Endodermal cell (in vitro differentiated cells): ENCODE results near the gene ADGRB3. TPM values are rescaled to one million over a fixed set of nuclear protein-coding genes. Genes with fewer than 3 reads are reported as not detected.

Experiments used
- DNase-seq: peaks from one replicate; pipeline ENCODE4 v3.0.0-alpha.2; 2017
- H3K27ac ChIP-seq: 2 replicates; pipeline ENCODE4 v1.5.1; 2013; ENCODE audit warnings: mild to moderate bottlenecking, low read depth, low read length, moderate library complexity
- H3K27me3 ChIP-seq: 2 replicates; pipeline ENCODE4 v1.6.1; 2013; ENCODE audit warnings: mild to moderate bottlenecking, low read length, moderate library complexity; ENCODE audit not compliant: insufficient read depth, control insufficient read depth, poor library complexity, severe bottlenecking
- H3K36me3 ChIP-seq: 2 replicates; pipeline ENCODE4 v1.7.0; 2013; ENCODE audit warnings: mild to moderate bottlenecking, low read length, moderate library complexity; ENCODE audit not compliant: control insufficient read depth, insufficient read depth
- H3K4me1 ChIP-seq: one replicate; pipeline ENCODE4 v1.7.0; 2013; ENCODE audit warnings: low read length; ENCODE audit not compliant: control insufficient read depth, insufficient read depth
- H3K4me3 ChIP-seq: 2 replicates; pipeline ENCODE4 v1.5.1; 2013; ENCODE audit warnings: mild to moderate bottlenecking, low read length, moderate library complexity
- H3K9ac ChIP-seq: 2 replicates; pipeline ENCODE4 v1.6.1; 2013; ENCODE audit warnings: mild to moderate bottlenecking, low read length, moderate library complexity; ENCODE audit not compliant: poor library complexity, severe bottlenecking; ENCODE audit errors: extremely low read depth
- H3K9me3 ChIP-seq: 2 replicates; pipeline ENCODE4 v1.6.1; 2013; ENCODE audit warnings: mild to moderate bottlenecking, low read length, moderate library complexity; ENCODE audit not compliant: control insufficient read depth
- H3K27ac Mint-ChIP-seq: 2 replicates; pipeline ENCODE4 v1.8.0; 2020; ENCODE audit warnings: mixed read lengths
- H3K27me3 Mint-ChIP-seq: 2 replicates; pipeline ENCODE4 v1.8.0; 2021; ENCODE audit warnings: mild to moderate bottlenecking, mixed read lengths; ENCODE audit not compliant: insufficient read depth
- H3K36me3 Mint-ChIP-seq: 2 replicates; pipeline ENCODE4 v1.8.0; 2020; ENCODE audit warnings: low read depth, mixed read lengths
- H3K4me1 Mint-ChIP-seq: 2 replicates; pipeline ENCODE4 v1.8.0; 2020; ENCODE audit warnings: mixed read lengths
- H3K4me3 Mint-ChIP-seq: 2 replicates; pipeline ENCODE4 v1.8.0; 2020; ENCODE audit warnings: mild to moderate bottlenecking, moderate library complexity, mixed read lengths
- H3K9me3 Mint-ChIP-seq: 2 replicates; pipeline ENCODE4 v1.8.0; 2020; ENCODE audit warnings: mild to moderate bottlenecking, mixed read lengths
- CTCF ChIP-seq: fragments of 200-600 bp; sonication (generic); conservative IDR thresholded peaks from 2 replicates; pipeline ENCODE4 v1.5.0; 2021; ENCODE audit warnings: antibody characterized with exemption, mild to moderate bottlenecking
- WGBS, 2 experiments: methylation state at CpG; one replicate each; pipeline versions ENCODE4 v1.1.5 to v1.1.7; 2013; ENCODE audit warnings: missing lambda C conversion rate in 2 of 2, mixed read lengths in 1 of 2; ENCODE audit not compliant: insufficient coverage in 1 of 2, insufficient read length in 1 of 2; 5-methylcytosine and 5-hydroxymethylcytosine counted together
- total RNA-seq, 2 donors: library from RNA; stranded (reverse); fragmentation: NEBNext Ultra II Directional in 1 of 2; extraction: Animal tissue kit (Norgen Biotek cat#: 25700) in 1 of 2; gene quantifications; 2 replicates in 1 of 2; 3 replicates in 1 of 2; pipeline ENCODE4 v1.2.1, GENCODE V29; 2021

The ADGRB3 gene
- total RNA-seq, 2 donors from 2014 or later = 0.33 to 1.3 TPM

- Histone ChIP-seq H3K4me3 (no peak overlapping the region), H3K27me3 (no peaks in the 10 kb centered on the region), H3K27ac (no peak overlapping the region), H3K9me3 (no peaks in the 10 kb centered on the region), H3K9ac (no peak overlapping the region), H3K4me1 (no peaks in the 10 kb centered on the region), H3K36me3 (no peaks in the 10 kb centered on the region)
- TF ChIP-seq CTCF = no peak
- no peaks in the 10 kb centered on the region for H3K4me1 Mint-ChIP-seq
- H3K9me3 Mint-ChIP-seq = no peaks in the 10 kb centered on the region
- no peak overlapping the region for H3K4me3 Mint-ChIP-seq
- H3K36me3 Mint-ChIP-seq = no peaks in the 10 kb centered on the region
- WGBS, 2 experiments = 83 to 95% methylated on average over 1 to 2 of the region's 2 CpGs
- H3K27ac Mint-ChIP-seq = no peak overlapping the region
- no peaks in the 10 kb centered on the region for H3K27me3 Mint-ChIP-seq
- DNase-seq = no peak
Observed at GRCh38 chr6:68711386-68712000, 76.4 kb downstream of the ADGRB3 start.

- H3K36me3 Mint-ChIP-seq = no peaks in the 10 kb centered on the region
- no peak overlapping the region for H3K27ac Mint-ChIP-seq
- 90 to 100% methylated on average over 2 of the region's 2 CpGs for WGBS, 2 experiments
- H3K9me3 Mint-ChIP-seq = no peaks in the 10 kb centered on the region
- Histone ChIP-seq H3K9me3 (no peaks in the 10 kb centered on the region), H3K9ac (no peak overlapping the region), H3K4me3 (no peak overlapping the region), H3K27ac (no peak overlapping the region), H3K4me1 (no peaks in the 10 kb centered on the region), H3K27me3 (no peaks in the 10 kb centered on the region), H3K36me3 (no peaks in the 10 kb centered on the region)
- DNase-seq = no peak
- H3K27me3 Mint-ChIP-seq = no peaks in the 10 kb centered on the region
- H3K4me3 Mint-ChIP-seq = no peak overlapping the region
- no peak for TF ChIP-seq CTCF
- H3K4me1 Mint-ChIP-seq = no peaks in the 10 kb centered on the region
Observed at GRCh38 chr6:68716620-68717019, 81.5 kb downstream of the ADGRB3 start.

- Histone ChIP-seq H3K9me3 (no peaks in the 10 kb centered on the region), H3K27me3 (no peaks in the 10 kb centered on the region), H3K27ac (no peak overlapping the region), H3K4me1 (no peaks in the 10 kb centered on the region), H3K36me3 (no peaks in the 10 kb centered on the region), H3K4me3 (no peak overlapping the region), H3K9ac (no peak overlapping the region)
- Mint-ChIP-seq H3K9me3 (no peaks in the 10 kb centered on the region), H3K4me1 (no peaks in the 10 kb centered on the region), H3K27ac (no peak overlapping the region), H3K36me3 (no peaks in the 10 kb centered on the region), H3K27me3 (no peaks in the 10 kb centered on the region), H3K4me3 (no peak overlapping the region)
- no peak for TF ChIP-seq CTCF
- 91 to 93% methylated on average over 3 to 5 of the region's 5 CpGs for WGBS, 2 experiments
- no peak for DNase-seq
Observed at GRCh38 chr6:68718385-68719073, 83.4 kb downstream of the ADGRB3 start.
